Measurements from ENCODE around the gene ABL1. TPM values are rescaled to one million over a fixed set of nuclear protein-coding genes. Genes with fewer than 3 reads are reported as not detected.

Gene ABL1
- polyA plus RNA-seq, 3 donors, result 4.5 to 14.5 (median 8.0) TPM

DNA sequence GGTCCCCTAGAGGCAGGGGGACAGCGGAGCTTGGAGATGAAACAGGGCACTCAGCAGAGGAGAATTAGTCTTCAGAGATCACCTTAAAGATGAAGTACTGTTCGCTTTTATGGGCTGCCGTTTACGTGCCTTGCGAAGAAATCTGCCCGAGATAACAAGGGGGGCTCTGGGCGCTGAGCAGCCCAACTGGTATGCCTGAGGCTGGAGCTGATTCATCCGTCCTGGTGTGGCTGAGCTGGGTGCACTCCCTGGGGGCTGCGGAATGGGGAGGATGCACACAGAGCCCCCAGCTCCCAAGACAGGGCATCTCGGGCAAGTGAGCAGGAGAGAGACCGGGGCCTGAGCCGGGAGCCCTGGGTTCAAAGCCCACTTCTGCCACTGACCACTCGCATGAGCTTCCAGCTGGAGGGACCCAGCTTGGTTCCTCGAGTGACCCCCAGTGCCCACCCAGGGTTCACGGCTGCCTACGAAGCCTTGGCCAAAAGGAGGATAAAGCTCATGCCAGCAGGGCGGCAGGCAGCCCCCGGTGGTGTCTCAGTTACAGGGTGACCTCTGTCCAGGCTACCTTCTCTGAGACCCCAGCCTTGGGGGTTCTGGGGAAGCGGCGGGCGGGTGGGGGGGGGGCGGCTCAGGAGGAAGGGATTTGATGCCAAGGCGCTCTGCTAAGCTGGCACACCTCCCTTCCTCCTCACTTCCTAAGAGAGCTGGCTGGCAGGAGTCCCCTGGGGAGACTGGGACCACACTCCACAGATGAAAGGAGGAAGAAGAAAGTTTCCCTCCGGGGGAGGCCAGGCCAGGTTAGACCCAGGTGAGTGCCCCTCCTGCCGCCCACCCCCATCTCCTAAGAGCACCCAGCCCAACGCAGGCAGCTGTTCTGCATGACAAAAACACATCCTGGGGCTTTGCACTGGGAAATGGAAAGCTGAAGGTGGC, 98.3 kb downstream of the ABL1 start:
- Histone ChIP-seq H3K27me3 (ENCODE audit: control insufficient read depth in 2 of 2, insufficient read depth in 2 of 2, low read length in 2 of 2) (peaks cover 13 to 59% of the 10 kb centered on the region in 2 donors), H3K36me3 (replicated peaks in 1 of 2; ENCODE audit: control insufficient read depth in 1 of 2, insufficient read depth in 2 of 2, low read length in 2 of 2) (no peaks in the 10 kb centered on the region), H4K20me1 (ENCODE audit: insufficient read depth, low read length) (no peaks in the 10 kb centered on the region), H3K9ac (ENCODE audit: insufficient read depth, low read length, poor library complexity, severe bottlenecking) (no peak overlapping the region), H3K4me1 (ENCODE audit: control insufficient read depth in 1 of 2, insufficient read depth in 2 of 2, low read length in 2 of 2) (no peaks in the 10 kb centered on the region), H3K4me3 (replicated peaks in 1 of 3; ENCODE audit: low read depth in 2 of 3, low read length in 3 of 3) (no peak overlapping the region), H3K27ac (ENCODE audit: low read depth in 1 of 2, low read length in 2 of 2) (no peak overlapping the region), H2AFZ (ENCODE audit: insufficient read depth, low read depth, low read length, poor library complexity, severe bottlenecking) (no peak overlapping the region), H3K79me2 (ENCODE audit: insufficient read depth, low read length) (no peaks in the 10 kb centered on the region), H3K9me3 (replicated peaks in 1 of 2; ENCODE audit: control insufficient read depth in 1 of 2, insufficient read depth in 1 of 2, low read length in 2 of 2) (no peaks in the 10 kb centered on the region), H3K4me2 (replicated peaks; ENCODE audit: extremely low read depth, low read length, poor library complexity, severe bottlenecking) (no peak overlapping the region)
- Mint-ChIP-seq H3K27ac (no peak overlapping the region), H3K4me3 (peak overlapping the region in 1 of 2 donors; percentile 67), H3K9me3 (peaks cover 0 to 4% (median 0%) of the 10 kb centered on the region in 7 donors), H3K4me1 (peaks cover 2% of the 10 kb centered on the region), H3K36me3 (peaks cover 0 to 4% of the 10 kb centered on the region in 2 donors), H3K27me3 (ENCODE audit: low read depth in 3 of 3) (peaks cover 49 to 69% (median 62%) of the 10 kb centered on the region in 3 donors)
- TF ChIP-seq, protein P1, sequence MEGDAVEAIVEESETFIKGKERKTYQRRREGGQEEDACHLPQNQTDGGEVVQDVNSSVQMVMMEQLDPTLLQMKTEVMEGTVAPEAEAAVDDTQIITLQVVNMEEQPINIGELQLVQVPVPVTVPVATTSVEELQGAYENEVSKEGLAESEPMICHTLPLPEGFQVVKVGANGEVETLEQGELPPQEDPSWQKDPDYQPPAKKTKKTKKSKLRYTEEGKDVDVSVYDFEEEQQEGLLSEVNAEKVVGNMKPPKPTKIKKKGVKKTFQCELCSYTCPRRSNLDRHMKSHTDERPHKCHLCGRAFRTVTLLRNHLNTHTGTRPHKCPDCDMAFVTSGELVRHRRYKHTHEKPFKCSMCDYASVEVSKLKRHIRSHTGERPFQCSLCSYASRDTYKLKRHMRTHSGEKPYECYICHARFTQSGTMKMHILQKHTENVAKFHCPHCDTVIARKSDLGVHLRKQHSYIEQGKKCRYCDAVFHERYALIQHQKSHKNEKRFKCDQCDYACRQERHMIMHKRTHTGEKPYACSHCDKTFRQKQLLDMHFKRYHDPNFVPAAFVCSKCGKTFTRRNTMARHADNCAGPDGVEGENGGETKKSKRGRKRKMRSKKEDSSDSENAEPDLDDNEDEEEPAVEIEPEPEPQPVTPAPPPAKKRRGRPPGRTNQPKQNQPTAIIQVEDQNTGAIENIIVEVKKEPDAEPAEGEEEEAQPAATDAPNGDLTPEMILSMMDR (IDR thresholded peaks at IDR 0.05), result no peak
- DNase-seq, result no peak
- intact Hi-C loops (cut with micrococcal nuclease), result no loop called here
- WGBS (ENCODE audit: insufficient coverage), result 40% methylated on average over 15 of the region's 26 CpGs

DNA sequence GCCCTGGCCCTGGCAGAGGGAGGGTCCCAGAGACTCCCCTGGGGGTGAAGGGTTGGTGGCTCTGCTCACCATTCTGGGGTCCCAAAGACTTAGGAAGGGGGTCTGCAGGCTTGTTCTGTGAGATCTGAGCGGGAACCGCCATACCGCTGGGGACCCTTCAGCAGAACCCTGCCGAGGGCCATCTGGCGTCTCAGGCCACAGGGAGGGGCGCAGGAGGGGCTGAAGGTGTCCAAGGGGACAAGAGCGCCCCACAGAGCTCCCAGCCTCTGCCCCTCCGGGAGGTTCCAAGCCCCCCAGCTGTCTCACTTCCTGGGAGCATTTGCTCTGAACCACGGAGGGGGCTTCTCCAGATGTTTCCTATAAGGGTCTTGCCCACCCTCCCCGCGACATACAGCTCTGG, 99.2 kb downstream of the ABL1 start:
- Histone ChIP-seq H3K9ac (ENCODE audit: insufficient read depth, low read length, poor library complexity, severe bottlenecking) (no peak overlapping the region), H3K9me3 (replicated peaks in 1 of 2; ENCODE audit: control insufficient read depth in 1 of 2, insufficient read depth in 1 of 2, low read length in 2 of 2) (no peaks in the 10 kb centered on the region), H3K4me3 (replicated peaks in 1 of 3; ENCODE audit: low read depth in 2 of 3, low read length in 3 of 3) (no peak overlapping the region), H3K27me3 (ENCODE audit: control insufficient read depth in 2 of 2, insufficient read depth in 2 of 2, low read length in 2 of 2) (peaks cover 13 to 64% of the 10 kb centered on the region in 2 donors), H3K4me1 (ENCODE audit: control insufficient read depth in 1 of 2, insufficient read depth in 2 of 2, low read length in 2 of 2) (peaks cover 0 to 6% of the 10 kb centered on the region in 2 donors), H3K4me2 (replicated peaks; ENCODE audit: extremely low read depth, low read length, poor library complexity, severe bottlenecking) (no peak overlapping the region), H2AFZ (ENCODE audit: insufficient read depth, low read depth, low read length, poor library complexity, severe bottlenecking) (no peak overlapping the region), H4K20me1 (ENCODE audit: insufficient read depth, low read length) (no peaks in the 10 kb centered on the region), H3K79me2 (ENCODE audit: insufficient read depth, low read length) (no peaks in the 10 kb centered on the region), H3K36me3 (replicated peaks in 1 of 2; ENCODE audit: control insufficient read depth in 1 of 2, insufficient read depth in 2 of 2, low read length in 2 of 2) (no peaks in the 10 kb centered on the region), H3K27ac (ENCODE audit: low read depth in 1 of 2, low read length in 2 of 2) (no peak overlapping the region)
- no peak for DNase-seq
- peaks cover 0 to 6% of the 10 kb centered on the region in 2 donors for H3K36me3 Mint-ChIP-seq
- WGBS (ENCODE audit: insufficient coverage), result 68% methylated on average over 11 of the region's 11 CpGs
- peaks cover 0 to 6% (median 2%) of the 10 kb centered on the region in 7 donors for H3K9me3 Mint-ChIP-seq
- TF ChIP-seq, protein P1 (IDR thresholded peaks at IDR 0.05), result no peak
- H3K27me3 Mint-ChIP-seq (ENCODE audit: low read depth in 3 of 3), result peaks cover 51 to 77% (median 65%) of the 10 kb centered on the region in 3 donors
- H3K27ac Mint-ChIP-seq, result no peak overlapping the region
- intact Hi-C loops (cut with micrococcal nuclease), result no loop called here
- no peak overlapping the region for H3K4me3 Mint-ChIP-seq
- peaks cover 5% of the 10 kb centered on the region for H3K4me1 Mint-ChIP-seq
